HepG2 (cell line): ENCODE data around the gene TRABD. TPM values are rescaled to one million over a fixed set of nuclear protein-coding genes. Genes with fewer than 3 reads are reported as not detected.

ENCODE experiments used
- AGO1 ChIP-seq: fragments of 200-400 bp; formaldehyde crosslinking; IDR thresholded peaks from 2 replicates; pipeline ENCODE4 v1.6.1; 2017; ENCODE audit warnings: mild to moderate bottlenecking, low read depth, low read length, moderate library complexity; ENCODE audit not compliant: poor library complexity, severe bottlenecking
- AKAP8 ChIP-seq: sonication (generic); formaldehyde crosslinking; IDR thresholded peaks from 2 replicates; pipeline ENCODE4 v1.5.1; 2020; ENCODE audit warnings: mild to moderate bottlenecking, missing genetic modification reagents
- CHCHD3 ChIP-seq: sonication (generic); formaldehyde crosslinking; IDR thresholded peaks from 2 replicates; pipeline ENCODE4 v1.8.0; 2022; ENCODE audit warnings: mild to moderate bottlenecking, missing genetic modification reagents, moderate library complexity
- ETS1 ChIP-seq: sonication (generic); formaldehyde crosslinking; IDR thresholded peaks from 2 replicates; pipeline ENCODE4 v1.4.0; 2020; ENCODE audit warnings: missing genetic modification reagents
- FOSL2 ChIP-seq: sonication (generic); formaldehyde crosslinking; IDR thresholded peaks from 2 replicates; pipeline ENCODE4 v1.4.0; 2020; ENCODE audit warnings: missing genetic modification reagents
- FOXJ3 ChIP-seq: sonication (generic); formaldehyde crosslinking; IDR thresholded peaks from 2 replicates; pipeline ENCODE4 v1.4.0; 2020; ENCODE audit warnings: missing genetic modification reagents, mild to moderate bottlenecking, borderline replicate concordance
- GATAD1 ChIP-seq: IDR thresholded peaks from 2 replicates; pipeline ENCODE4 v1.6.1; 2016; ENCODE audit warnings: missing genetic modification reagents, missing compliant biosample characterization
- LBX2 ChIP-seq: sonication (generic); formaldehyde crosslinking; IDR thresholded peaks from 2 replicates; pipeline ENCODE4 v1.5.0; 2020; ENCODE audit warnings: missing genetic modification reagents, mild to moderate bottlenecking, borderline replicate concordance
- NCOA5 ChIP-seq: sonication (generic); formaldehyde crosslinking; IDR thresholded peaks from 2 replicates; pipeline ENCODE4 v1.4.0; 2020; ENCODE audit warnings: missing genetic modification reagents
- PAF1 ChIP-seq: IDR thresholded peaks from 2 replicates; pipeline ENCODE4 v1.6.1; 2016; ENCODE audit warnings: missing genetic modification reagents, missing compliant biosample characterization
- PCBP1 ChIP-seq: fragments of 200-400 bp; formaldehyde crosslinking; IDR thresholded peaks from 2 replicates; pipeline ENCODE4 v1.6.1; 2017; ENCODE audit warnings: mild to moderate bottlenecking, low read depth, low read length, borderline replicate concordance
- PRDM15 ChIP-seq: sonication (generic); formaldehyde crosslinking; IDR thresholded peaks from 2 replicates; pipeline ENCODE4 v1.4.0; 2020; ENCODE audit warnings: missing genetic modification reagents
- SATB2 ChIP-seq: sonication (generic); formaldehyde crosslinking; IDR thresholded peaks from 2 replicates; pipeline ENCODE4 v1.5.0; 2020; ENCODE audit warnings: missing genetic modification reagents
- SMC3 ChIP-seq: IDR thresholded peaks from 2 replicates; pipeline ENCODE4 v1.6.1; 2011; ENCODE audit warnings: low read length, improper control_type of control experiment
- TARDBP ChIP-seq: sonication (generic); formaldehyde crosslinking; IDR thresholded peaks from 2 replicates; pipeline ENCODE4 v1.8.0; 2022; ENCODE audit warnings: mild to moderate bottlenecking, missing genetic modification reagents
- TBL1XR1 ChIP-seq: fragments of 150-350 bp; IDR thresholded peaks from 2 replicates; pipeline ENCODE4 v1.6.1; 2014; ENCODE audit warnings: borderline replicate concordance, low read length; ENCODE audit not compliant: partially characterized antibody
- ZBTB34 ChIP-seq: sonication (generic); formaldehyde crosslinking; IDR thresholded peaks from 2 replicates; pipeline ENCODE4 v1.8.0; 2022; ENCODE audit warnings: mild to moderate bottlenecking, missing genetic modification reagents
- ZBTB8A ChIP-seq: sonication (generic); formaldehyde crosslinking; IDR thresholded peaks from 2 replicates; pipeline ENCODE4 v1.4.0; 2020; ENCODE audit warnings: mild to moderate bottlenecking, low read depth, missing genetic modification reagents, borderline replicate concordance
- ZGPAT ChIP-seq: IDR thresholded peaks from 2 replicates; pipeline ENCODE4 v1.6.1; 2016; ENCODE audit warnings: mild to moderate bottlenecking
- ZKSCAN5 ChIP-seq: sonication (generic); formaldehyde crosslinking; IDR thresholded peaks from 2 replicates; pipeline ENCODE4 v1.5.1; 2020; ENCODE audit warnings: mild to moderate bottlenecking, missing genetic modification reagents
- ZNF660 ChIP-seq: sonication (generic); formaldehyde crosslinking; IDR thresholded peaks from 2 replicates; pipeline ENCODE4 v1.5.1; 2020; ENCODE audit warnings: mild to moderate bottlenecking, low read depth, missing genetic modification reagents, borderline replicate concordance
- polyA plus RNA-seq, 8 experiments: library from polyadenylated mRNA; depleted of rRNA in 3 of 8; stranded (reverse) in 7 of 8; unstranded in 1 of 8; fragments of >200 nt; fragmentation: Illumina TruSeq in 4 of 8; extraction: Trizol in 4 of 8; gene quantifications; 2 replicates each; pipeline versions ENCODE4 v1.2.1 to v1.2.3, GENCODE V29; 2011 to 2016; ENCODE audit warnings: low read depth in 4 of 8, missing spikeins in 1 of 8, mixed read lengths in 1 of 8; ENCODE audit not compliant: insufficient read depth in 1 of 8
- total RNA-seq, 5 experiments: library from RNA; depleted of rRNA; stranded (reverse); fragments of >200 nt; fragmentation: Illumina TruSeq; extraction: Trizol; gene quantifications; 2 replicates each; pipeline ENCODE4 v1.2.3, GENCODE V29; 2016; ENCODE audit warnings: low read depth in 1 of 5

The TRABD gene
- total and polyA plus RNA-seq, 2 of the 13 experiments (the other 11 are each of a cell fraction or from before 2014, with no cell fraction given), result 21.5 to 28.9 TPM

- TF ChIP-seq ZBTB34 (CRISPR knock-in tag) (no peak), FOSL2 (CRISPR knock-in tag) (no peak), NCOA5 (no peak), ZNF660 (CRISPR knock-in tag) (no peak), TBL1XR1 (no peak), SMC3 (no peak), LBX2 (no peak), ETS1 (no peak), PCBP1 (0 out of 2 replicates have a peak, but pooled peaks have one; percentile 29), ZBTB8A (CRISPR knock-in tag) (no peak), PRDM15 (CRISPR knock-in tag) (no peak), FOXJ3 (CRISPR knock-in tag) (no peak), ZGPAT (CRISPR knock-in tag) (0 out of 2 replicates have a peak, but pooled peaks have one; percentile 13), AGO1 (peak; percentile 88), PAF1 (CRISPR knock-in tag) (no peak), SATB2 (CRISPR knock-in tag) (no peak), CHCHD3 (no peak), GATAD1 (CRISPR knock-in tag) (no peak), ZKSCAN5 (CRISPR knock-in tag) (no peak), TARDBP (no peak), AKAP8 (CRISPR knock-in tag) (peak; percentile 58; the same call in 1 of the 2 replicates)
These were observed 14.2 kb downstream of the TRABD start (continued) for GRCh38 chr22:50199829-50200460.
